HUES6 (cell line): ENCODE results near the gene NXPH4.

ENCODE experiments used
- H3K27ac ChIP-seq: 2 replicates; pipeline ENCODE4 v1.7.0; 2013; ENCODE audit warnings: low read depth, mild to moderate bottlenecking, low read length, inconsistent platforms
- H3K27me3 ChIP-seq: 2 replicates; pipeline ENCODE4 v1.6.1; 2013; ENCODE audit warnings: low read length; ENCODE audit not compliant: control insufficient read depth, insufficient read depth
- H3K36me3 ChIP-seq: 2 replicates; pipeline ENCODE4 v1.6.1; 2013; ENCODE audit warnings: low read length; ENCODE audit not compliant: control insufficient read depth, insufficient read depth
- H3K4me1 ChIP-seq: 2 replicates; pipeline ENCODE4 v1.6.1; 2013; ENCODE audit warnings: low read length; ENCODE audit not compliant: control insufficient read depth, insufficient read depth
- H3K4me3 ChIP-seq: 2 replicates; pipeline ENCODE4 v1.5.1; 2013; ENCODE audit warnings: low read depth, low read length
- H3K9ac ChIP-seq: one replicate; pipeline ENCODE4 v1.6.1; 2013; ENCODE audit warnings: mild to moderate bottlenecking, low read length
- H3K9me3 ChIP-seq: 2 replicates; pipeline ENCODE4 v1.6.1; 2013; ENCODE audit warnings: low read depth, low read length; ENCODE audit not compliant: control insufficient read depth, insufficient read depth

The NXPH4 gene

GRCh38 chr12:57254506-57255280, 38.1 kb downstream of the NXPH4 start:
- Histone ChIP-seq H3K4me1 (peaks cover 8% of the 10 kb centered on the region), H3K9ac (no peak overlapping the region), H3K27me3 (no peaks in the 10 kb centered on the region), H3K36me3 (peaks cover 40% of the 10 kb centered on the region), H3K4me3 (no peak overlapping the region), H3K27ac (no peak overlapping the region), H3K9me3 (no peaks in the 10 kb centered on the region)

GRCh38 chr12:57255916-57256315, 39.3 kb downstream of the NXPH4 start:
- Histone ChIP-seq H3K4me1 (0 out of 2 replicates have a peak, but pooled peaks cover 2% of the 10 kb centered on the region), H3K9me3 (no peaks in the 10 kb centered on the region), H3K27ac (no peak overlapping the region), H3K9ac (no peak overlapping the region), H3K27me3 (no peaks in the 10 kb centered on the region), H3K36me3 (peaks cover 48% of the 10 kb centered on the region), H3K4me3 (no peak overlapping the region)

- peaks cover 7% of the 10 kb centered on the region; the same call in 1 of the 2 replicates for H3K4me1 ChIP-seq
- no peak overlapping the region for H3K4me3 ChIP-seq
- H3K9me3 ChIP-seq = no peaks in the 10 kb centered on the region
- no peak overlapping the region for H3K9ac ChIP-seq
- H3K27me3 ChIP-seq = no peaks in the 10 kb centered on the region
- no peak overlapping the region for H3K27ac ChIP-seq
- H3K36me3 ChIP-seq = peaks cover 52% of the 10 kb centered on the region
Observed at GRCh38 chr12:57258977-57259970, 42.7 kb downstream of the NXPH4 start.

- no peak overlapping the region for H3K9ac ChIP-seq
- H3K36me3 ChIP-seq = peaks cover 52% of the 10 kb centered on the region
- H3K27ac ChIP-seq = no peak overlapping the region
- H3K9me3 ChIP-seq = no peaks in the 10 kb centered on the region
- H3K4me1 ChIP-seq = peaks cover 7% of the 10 kb centered on the region; the same call in 1 of the 2 replicates
- no peaks in the 10 kb centered on the region for H3K27me3 ChIP-seq
- no peak overlapping the region for H3K4me3 ChIP-seq
Observed at GRCh38 chr12:57260366-57260765, 43.8 kb downstream of the NXPH4 start.

GRCh38 chr12:57261428-57261865, 44.9 kb downstream of the NXPH4 start:
- H3K27ac ChIP-seq = no peak overlapping the region
- peaks cover 46% of the 10 kb centered on the region for H3K36me3 ChIP-seq
- H3K4me3 ChIP-seq = no peak overlapping the region
- H3K27me3 ChIP-seq = no peaks in the 10 kb centered on the region
- H3K9ac ChIP-seq = no peak overlapping the region
- peaks cover 7% of the 10 kb centered on the region; the same call in 1 of the 2 replicates for H3K4me1 ChIP-seq
- H3K9me3 ChIP-seq = no peaks in the 10 kb centered on the region

- Histone ChIP-seq H3K36me3 (peaks cover 46% of the 10 kb centered on the region), H3K4me1 (peaks cover 7% of the 10 kb centered on the region; the same call in 1 of the 2 replicates), H3K27ac (no peak overlapping the region)
Observed at GRCh38 chr12:57262126-57262822, 45.7 kb downstream of the NXPH4 start.

GRCh38 chr12:57263096-57263495, 46.5 kb downstream of the NXPH4 start:
- Histone ChIP-seq H3K27me3 (no peaks in the 10 kb centered on the region), H3K9ac (no peak overlapping the region), H3K4me1 (peaks cover 7% of the 10 kb centered on the region; the same call in 1 of the 2 replicates), H3K4me3 (no peak overlapping the region), H3K27ac (no peak overlapping the region), H3K9me3 (no peaks in the 10 kb centered on the region), H3K36me3 (peaks cover 47% of the 10 kb centered on the region)

More at GRCh38 chr12:57262126-57262822, 45.7 kb downstream of the NXPH4 start:
- no peaks in the 10 kb centered on the region for H3K9me3 ChIP-seq
- no peak overlapping the region for H3K9ac ChIP-seq
- no peak overlapping the region for H3K4me3 ChIP-seq
- H3K27me3 ChIP-seq = no peaks in the 10 kb centered on the region

GRCh38 chr12:57266681-57267080, 50.1 kb downstream of the NXPH4 start:
- peaks cover 6% of the 10 kb centered on the region for H3K4me1 ChIP-seq
- no peak overlapping the region for H3K9ac ChIP-seq
- peaks cover 42% of the 10 kb centered on the region for H3K36me3 ChIP-seq
- no peak overlapping the region for H3K4me3 ChIP-seq
- H3K27ac ChIP-seq = no peak overlapping the region
- no peaks in the 10 kb centered on the region for H3K27me3 ChIP-seq
- no peaks in the 10 kb centered on the region for H3K9me3 ChIP-seq

- H3K9me3 ChIP-seq = no peaks in the 10 kb centered on the region
- H3K4me1 ChIP-seq = peaks cover 4% of the 10 kb centered on the region; the same call in 1 of the 2 replicates
- H3K36me3 ChIP-seq = peaks cover 45% of the 10 kb centered on the region
- H3K27me3 ChIP-seq = no peaks in the 10 kb centered on the region
- no peak overlapping the region for H3K4me3 ChIP-seq
- no peak overlapping the region for H3K9ac ChIP-seq
- H3K27ac ChIP-seq = no peak overlapping the region
Observed at GRCh38 chr12:57268264-57268663, 51.7 kb downstream of the NXPH4 start.

- no peak overlapping the region for H3K27ac ChIP-seq
- H3K9me3 ChIP-seq = no peaks in the 10 kb centered on the region
- peaks cover 40% of the 10 kb centered on the region for H3K36me3 ChIP-seq
- H3K4me1 ChIP-seq = peaks cover 4% of the 10 kb centered on the region; the same call in 1 of the 2 replicates
- no peak overlapping the region for H3K4me3 ChIP-seq
- H3K27me3 ChIP-seq = no peaks in the 10 kb centered on the region
- H3K9ac ChIP-seq = no peak overlapping the region
Observed at GRCh38 chr12:57270966-57271470, 54.4 kb downstream of the NXPH4 start.
